DND-41 (cell line): ENCODE results near the gene LIAS.

Experiments used
- ATAC-seq: fragments of 200-7000 bp; cut with Tn5 transposase; 3 replicates; pipeline ENCODE4 v1.9.1; 2021; ENCODE audit warnings: low read depth; ENCODE audit not compliant: insufficient read depth
- DNase-seq: peaks from one replicate; pipeline ENCODE4 v3.0.0-alpha.2; 2020
- H2AFZ ChIP-seq: 2 replicates; pipeline ENCODE4 v1.6.0; 2012; ENCODE audit warnings: low read depth, low read length
- H3K27ac ChIP-seq: 2 replicates; pipeline ENCODE4 v1.5.1; 2012; ENCODE audit warnings: low read length, inconsistent platforms
- H3K27me3 ChIP-seq: fragments of 200-600 bp; sonication (generic); 2 replicates; pipeline ENCODE4 v1.6.0; 2012; ENCODE audit warnings: low read length, mild to moderate bottlenecking, inconsistent platforms; ENCODE audit not compliant: insufficient read depth, poor library complexity
- H3K36me3 ChIP-seq: 2 replicates; pipeline ENCODE4 v1.5.1; 2012; ENCODE audit warnings: low read length, inconsistent platforms; ENCODE audit not compliant: insufficient read depth
- H3K4me1 ChIP-seq: 2 replicates; pipeline ENCODE4 v1.5.1; 2012; ENCODE audit warnings: mild to moderate bottlenecking, low read length; ENCODE audit not compliant: insufficient read depth
- H3K4me2 ChIP-seq: 2 replicates; pipeline ENCODE4 v1.6.0; 2012; ENCODE audit warnings: mild to moderate bottlenecking, moderate library complexity, low read length, inconsistent platforms; ENCODE audit not compliant: insufficient read depth
- H3K4me3 ChIP-seq, 2 experiments: fragments of 200-600 bp in 1 of 2; shearing (Covaris generic) in 1 of 2; 2 replicates each; pipeline ENCODE4 v1.5.1; 2012 to 2016; ENCODE audit warnings: inconsistent platforms in 2 of 2, low read length in 2 of 2, mild to moderate bottlenecking in 2 of 2, low read depth in 1 of 2, moderate library complexity in 1 of 2
- H3K79me2 ChIP-seq: 2 replicates; pipeline ENCODE4 v1.6.0; 2012; ENCODE audit warnings: low read length, inconsistent platforms; ENCODE audit not compliant: insufficient read depth
- H3K9ac ChIP-seq: 2 replicates; pipeline ENCODE4 v1.6.0; 2012; ENCODE audit warnings: low read depth, mild to moderate bottlenecking, inconsistent platforms, low read length, moderate library complexity
- H3K9me3 ChIP-seq: 2 replicates; pipeline ENCODE4 v1.5.1; 2012; ENCODE audit warnings: low read length, moderate library complexity, mild to moderate bottlenecking, inconsistent platforms; ENCODE audit not compliant: insufficient read depth, severe bottlenecking
- H4K20me1 ChIP-seq: 2 replicates; pipeline ENCODE4 v1.6.0; 2012; ENCODE audit warnings: low read length; ENCODE audit not compliant: insufficient read depth
- CTCF ChIP-seq: IDR thresholded peaks from 2 replicates; pipeline ENCODE4 v1.5.1; 2012; ENCODE audit warnings: borderline replicate concordance, low read length, moderate library complexity, mild to moderate bottlenecking; ENCODE audit not compliant: poor library complexity, severe bottlenecking; ENCODE audit errors: extremely low read depth
- EZH2 ChIP-seq: IDR thresholded peaks from 3 replicates; pipeline ENCODE4 v1.6.1; 2012; ENCODE audit warnings: borderline replicate concordance, low read depth, mild to moderate bottlenecking, moderate library complexity, low read length, inconsistent platforms; ENCODE audit not compliant: severe bottlenecking

The LIAS gene

GRCh38 chr4:39446842-39447573 lies 11.8 kb upstream of the LIAS start:
- Histone ChIP-seq H3K79me2 (no peaks in the 10 kb centered on the region), H3K9me3 (no peaks in the 10 kb centered on the region), H3K4me3 (no peak overlapping the region), H3K27ac (no peak overlapping the region), H3K4me1 (no peaks in the 10 kb centered on the region), H2AFZ (no peak overlapping the region), H3K9ac (no peak overlapping the region), H4K20me1 (peaks cover 5% of the 10 kb centered on the region; the same call in 1 of the 2 replicates), H3K27me3 (no peaks in the 10 kb centered on the region), H3K36me3 (peaks cover 8% of the 10 kb centered on the region), H3K4me2 (no peak overlapping the region)
- no peak for DNase-seq
- no peak for ATAC-seq
- no peak for TF ChIP-seq CTCF
- no peak for TF ChIP-seq EZH2

- TF ChIP-seq CTCF (no peak), EZH2 (no peak)
- no peak for DNase-seq
- no peak for ATAC-seq
- H3K9me3 ChIP-seq: no peaks in the 10 kb centered on the region
- H3K4me1 ChIP-seq: peaks cover 3% of the 10 kb centered on the region
- H3K79me2 ChIP-seq: peaks cover 5% of the 10 kb centered on the region
- H3K27me3 ChIP-seq: no peaks in the 10 kb centered on the region
- H4K20me1 ChIP-seq: peaks cover 32% of the 10 kb centered on the region; the same call in 1 of the 2 replicates
- H3K4me3 ChIP-seq: no peak overlapping the region
- no peak overlapping the region for H3K9ac ChIP-seq
- peaks cover 44% of the 10 kb centered on the region for H3K36me3 ChIP-seq
- H3K27ac ChIP-seq: no peak overlapping the region
- no peak overlapping the region for H3K4me2 ChIP-seq
- no peak overlapping the region for H2AFZ ChIP-seq
Observed at GRCh38 chr4:39450618-39451017, 8.2 kb upstream of the LIAS start.

GRCh38 chr4:39451423-39452023 lies 7.3 kb upstream of the LIAS start:
- Histone ChIP-seq H2AFZ (no peak overlapping the region), H3K36me3 (peaks cover 53% of the 10 kb centered on the region), H3K9me3 (no peaks in the 10 kb centered on the region), H3K27ac (no peak overlapping the region), H3K9ac (no peak overlapping the region), H3K4me2 (no peak overlapping the region), H3K79me2 (peaks cover 14% of the 10 kb centered on the region), H4K20me1 (peaks cover 41% of the 10 kb centered on the region), H3K4me1 (peaks cover 11% of the 10 kb centered on the region), H3K4me3 (no peak overlapping the region), H3K27me3 (no peaks in the 10 kb centered on the region)
- TF ChIP-seq EZH2 (no peak), CTCF (no peak)
- ATAC-seq (0 out of 3 replicates have a peak, but pooled peaks have one; percentile 11), DNase-seq (no peak)
